Glutamatergic neuron (in vitro differentiated cells): ENCODE measurements around the gene CTCF. TPM values are rescaled to one million over a fixed set of nuclear protein-coding genes. Genes with fewer than 3 reads are reported as not detected.

Experiments
- DNase-seq: peaks from one replicate; pipeline ENCODE4 v3.0.0; 2022
- H3K27ac Mint-ChIP-seq: one replicate; pipeline ENCODE4 v1.8.0; 2020; ENCODE audit warnings: mild to moderate bottlenecking, mixed read lengths, inconsistent platforms; ENCODE audit not compliant: unreplicated experiment
- H3K27me3 Mint-ChIP-seq: one replicate; pipeline ENCODE4 v1.8.0; 2020; ENCODE audit warnings: mild to moderate bottlenecking, moderate library complexity, mixed read lengths, inconsistent platforms; ENCODE audit not compliant: unreplicated experiment
- H3K36me3 Mint-ChIP-seq: one replicate; pipeline ENCODE4 v1.8.0; 2020; ENCODE audit warnings: mild to moderate bottlenecking, mixed read lengths, inconsistent platforms; ENCODE audit not compliant: unreplicated experiment
- H3K4me1 Mint-ChIP-seq: one replicate; pipeline ENCODE4 v1.8.0; 2020; ENCODE audit warnings: mild to moderate bottlenecking, low read depth, mixed read lengths, inconsistent platforms; ENCODE audit not compliant: unreplicated experiment
- H3K4me3 Mint-ChIP-seq: one replicate; pipeline ENCODE4 v1.8.0; 2020; ENCODE audit warnings: mild to moderate bottlenecking, mixed read lengths, inconsistent platforms; ENCODE audit not compliant: unreplicated experiment
- H3K9me3 Mint-ChIP-seq: one replicate; pipeline ENCODE4 v1.8.0; 2020; ENCODE audit warnings: mild to moderate bottlenecking, moderate library complexity, mixed read lengths, inconsistent platforms; ENCODE audit not compliant: unreplicated experiment
- total RNA-seq: library from RNA; stranded (reverse); fragmentation: NEBNext Ultra II Directional; extraction: Animal tissue kit (Norgen Biotek cat#: 25700); gene quantifications from one replicate; pipeline ENCODE4 v1.2.1, GENCODE V29; 2021; ENCODE audit not compliant: unreplicated experiment
- TF ChIP-seq, protein P1 (sequence below): fragments of 200-600 bp; sonication (generic); IDR thresholded peaks from one replicate; pipeline ENCODE4 v1.5.0; 2021; ENCODE audit not compliant: partially characterized antibody, unreplicated experiment

CTCF gene
- total RNA-seq, 1 donor from 2014 or later: 42.8 TPM

DNA sequence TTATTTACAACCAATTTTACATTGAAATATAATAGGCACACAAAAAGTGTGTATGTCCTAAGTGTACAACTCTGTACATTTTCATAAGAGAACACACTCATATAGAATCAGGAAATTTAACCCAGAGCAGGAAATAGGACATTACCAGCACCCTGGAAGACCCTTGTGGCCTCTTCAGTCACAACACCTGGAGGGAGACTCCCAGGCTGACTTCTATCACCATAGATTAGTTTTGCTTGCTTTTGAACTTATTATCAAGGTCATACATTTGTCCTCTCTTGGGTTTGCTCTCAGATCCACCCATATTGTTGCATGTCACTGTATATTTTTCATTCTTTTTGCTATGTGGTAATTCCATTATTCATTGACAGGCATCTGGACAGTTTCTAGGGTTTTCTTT is 27.9 kb upstream of the CTCF start:
- H3K4me3 Mint-ChIP-seq: no peak overlapping the region
- peaks cover 5% of the 10 kb centered on the region for H3K36me3 Mint-ChIP-seq
- TF ChIP-seq, protein P1, sequence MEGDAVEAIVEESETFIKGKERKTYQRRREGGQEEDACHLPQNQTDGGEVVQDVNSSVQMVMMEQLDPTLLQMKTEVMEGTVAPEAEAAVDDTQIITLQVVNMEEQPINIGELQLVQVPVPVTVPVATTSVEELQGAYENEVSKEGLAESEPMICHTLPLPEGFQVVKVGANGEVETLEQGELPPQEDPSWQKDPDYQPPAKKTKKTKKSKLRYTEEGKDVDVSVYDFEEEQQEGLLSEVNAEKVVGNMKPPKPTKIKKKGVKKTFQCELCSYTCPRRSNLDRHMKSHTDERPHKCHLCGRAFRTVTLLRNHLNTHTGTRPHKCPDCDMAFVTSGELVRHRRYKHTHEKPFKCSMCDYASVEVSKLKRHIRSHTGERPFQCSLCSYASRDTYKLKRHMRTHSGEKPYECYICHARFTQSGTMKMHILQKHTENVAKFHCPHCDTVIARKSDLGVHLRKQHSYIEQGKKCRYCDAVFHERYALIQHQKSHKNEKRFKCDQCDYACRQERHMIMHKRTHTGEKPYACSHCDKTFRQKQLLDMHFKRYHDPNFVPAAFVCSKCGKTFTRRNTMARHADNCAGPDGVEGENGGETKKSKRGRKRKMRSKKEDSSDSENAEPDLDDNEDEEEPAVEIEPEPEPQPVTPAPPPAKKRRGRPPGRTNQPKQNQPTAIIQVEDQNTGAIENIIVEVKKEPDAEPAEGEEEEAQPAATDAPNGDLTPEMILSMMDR: no peak
- H3K4me1 Mint-ChIP-seq: peaks cover 24% of the 10 kb centered on the region
- H3K27me3 Mint-ChIP-seq: peaks cover 41% of the 10 kb centered on the region
- no peak for DNase-seq
- H3K9me3 Mint-ChIP-seq: peaks cover 15% of the 10 kb centered on the region
- H3K27ac Mint-ChIP-seq: no peak overlapping the region

DNA sequence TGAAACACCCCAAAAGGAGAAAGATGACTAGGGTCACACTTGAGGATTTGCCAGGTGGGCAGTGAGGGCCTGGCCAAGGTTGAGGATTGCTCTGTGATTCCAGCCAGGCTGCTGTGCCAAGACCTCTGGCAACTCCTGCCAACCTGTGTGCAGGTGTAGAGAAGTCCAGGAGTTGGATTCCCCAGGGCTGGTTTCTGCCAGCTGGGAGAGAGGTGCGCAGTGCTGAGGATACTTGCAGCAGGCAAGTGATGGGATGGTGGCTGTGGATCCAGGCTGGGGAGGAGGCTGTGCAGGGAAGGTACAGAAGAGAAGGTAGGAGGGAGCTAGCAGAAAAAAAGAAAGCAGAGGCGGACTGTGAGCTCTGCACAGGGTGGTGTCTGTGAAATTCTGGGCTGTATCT is 27.1 kb upstream of the CTCF start:
- peaks cover 36% of the 10 kb centered on the region for H3K27me3 Mint-ChIP-seq
- no peak for DNase-seq
- TF ChIP-seq, protein P1: no peak
- H3K4me1 Mint-ChIP-seq: peaks cover 24% of the 10 kb centered on the region
- peaks cover 13% of the 10 kb centered on the region for H3K9me3 Mint-ChIP-seq
- H3K36me3 Mint-ChIP-seq: peaks cover 5% of the 10 kb centered on the region
- H3K4me3 Mint-ChIP-seq: peak overlapping the region; percentile 30
- H3K27ac Mint-ChIP-seq: peak overlapping the region; percentile 38

- peaks cover 37% of the 10 kb centered on the region for H3K27me3 Mint-ChIP-seq
- TF ChIP-seq, protein P1: no peak
- peak overlapping the region; percentile 79 for H3K4me3 Mint-ChIP-seq
- H3K4me1 Mint-ChIP-seq: peaks cover 14% of the 10 kb centered on the region
- peak overlapping the region; percentile 17 for H3K27ac Mint-ChIP-seq
- peak; percentile 45 for DNase-seq
- peaks cover 14% of the 10 kb centered on the region for H3K9me3 Mint-ChIP-seq
- peaks cover 16% of the 10 kb centered on the region for H3K36me3 Mint-ChIP-seq
Measured at GRCh38 chr16:67537270-67537635, 25.1 kb upstream of the CTCF start.

DNA sequence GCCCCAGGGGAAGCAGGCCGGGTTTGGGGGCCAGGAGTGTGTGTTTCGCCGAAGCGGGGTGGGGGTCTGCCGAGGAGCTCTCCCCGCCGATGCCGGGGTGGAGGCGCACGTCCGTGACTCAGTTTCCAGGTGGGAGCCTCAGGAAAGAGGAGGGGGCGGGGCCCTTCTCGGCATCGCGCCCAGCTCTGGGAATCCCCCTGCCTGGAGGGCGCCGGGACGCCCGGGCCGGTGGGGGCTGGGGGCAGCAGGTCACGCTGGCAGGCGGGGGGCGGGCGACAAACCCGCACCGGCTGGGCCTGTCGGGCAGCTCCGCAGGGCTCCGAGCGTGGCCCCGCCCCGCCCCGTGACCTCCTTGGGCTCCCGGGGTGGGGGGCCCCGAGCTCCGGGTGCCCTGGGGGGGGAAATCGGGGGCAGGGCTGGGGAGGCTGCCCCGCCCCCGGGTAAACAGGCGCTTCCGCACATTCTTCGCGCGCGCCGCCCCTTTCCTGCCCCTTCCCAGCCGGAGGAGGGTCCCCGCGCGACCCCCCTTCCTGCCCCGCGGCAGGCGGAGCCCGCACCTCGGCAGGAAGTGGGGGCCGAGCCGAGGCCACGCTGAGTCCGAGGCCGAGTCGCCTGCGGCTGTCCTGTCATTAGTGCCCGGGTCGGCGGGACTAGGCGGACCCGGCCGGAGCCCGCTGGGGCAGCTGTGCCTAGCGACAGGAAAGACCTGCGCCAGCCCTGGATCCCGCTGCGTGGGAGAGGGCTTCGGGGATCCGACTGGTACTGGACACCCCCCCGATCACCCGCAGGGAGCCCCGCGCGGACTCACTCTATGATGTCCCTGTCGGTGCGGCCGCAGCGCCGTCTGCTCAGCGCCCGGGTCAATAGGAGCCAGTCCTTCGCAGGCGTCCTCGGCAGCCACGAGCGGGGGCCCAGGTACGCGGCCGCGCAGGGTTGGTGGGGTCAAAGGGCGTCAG is 24.4 kb upstream of the CTCF start:
- Mint-ChIP-seq H3K4me1 (peaks cover 8% of the 10 kb centered on the region), H3K36me3 (peaks cover 19% of the 10 kb centered on the region), H3K9me3 (peaks cover 16% of the 10 kb centered on the region), H3K4me3 (peak overlapping the region; percentile 34), H3K27ac (no peak overlapping the region), H3K27me3 (peaks cover 35% of the 10 kb centered on the region)
- DNase-seq: peak; percentile 61
- TF ChIP-seq, protein P1: no peak

DNA sequence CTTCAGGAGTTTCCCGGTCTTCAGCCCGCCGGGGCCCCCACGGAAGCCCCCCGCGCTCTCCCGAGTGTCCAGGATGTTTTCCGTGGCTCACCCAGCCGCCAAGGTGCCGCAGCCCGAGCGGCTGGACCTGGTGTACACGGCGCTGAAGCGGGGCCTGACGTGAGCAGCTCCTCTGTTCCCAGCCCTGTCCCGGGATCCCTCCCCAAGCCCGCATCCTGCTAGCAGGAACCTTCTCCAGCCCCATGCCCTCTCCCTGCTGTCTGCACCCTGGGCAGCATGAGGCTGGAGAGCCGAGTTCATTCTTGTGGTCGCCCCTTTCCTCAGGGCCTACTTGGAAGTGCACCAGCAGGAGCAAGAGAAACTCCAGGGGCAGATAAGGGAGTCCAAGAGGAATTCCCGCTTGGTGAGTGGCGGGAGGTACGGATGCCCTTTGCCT is 23.6 kb upstream of the CTCF start:
- Mint-ChIP-seq H3K4me1 (peaks cover 7% of the 10 kb centered on the region), H3K27me3 (peaks cover 39% of the 10 kb centered on the region), H3K9me3 (peaks cover 16% of the 10 kb centered on the region), H3K27ac (no peak overlapping the region), H3K4me3 (peak overlapping the region; percentile 23), H3K36me3 (peaks cover 14% of the 10 kb centered on the region)
- TF ChIP-seq, protein P1: no peak
- no peak for DNase-seq
